Bronchus fibroblast of lung (primary cell): Measurements from ENCODE around the gene COL23A1. TPM values are rescaled to one million over a fixed set of nuclear protein-coding genes. Genes with fewer than 3 reads are reported as not detected.

ENCODE experiments used
- total RNA-seq: library from RNA; depleted of rRNA; stranded (reverse); fragments of >200 nt; gene quantifications from 2 replicates; pipeline ENCODE4 v1.2.3, GENCODE V29; 2015

Gene COL23A1
- not detected in 2 replicates for total RNA-seq

DNA sequence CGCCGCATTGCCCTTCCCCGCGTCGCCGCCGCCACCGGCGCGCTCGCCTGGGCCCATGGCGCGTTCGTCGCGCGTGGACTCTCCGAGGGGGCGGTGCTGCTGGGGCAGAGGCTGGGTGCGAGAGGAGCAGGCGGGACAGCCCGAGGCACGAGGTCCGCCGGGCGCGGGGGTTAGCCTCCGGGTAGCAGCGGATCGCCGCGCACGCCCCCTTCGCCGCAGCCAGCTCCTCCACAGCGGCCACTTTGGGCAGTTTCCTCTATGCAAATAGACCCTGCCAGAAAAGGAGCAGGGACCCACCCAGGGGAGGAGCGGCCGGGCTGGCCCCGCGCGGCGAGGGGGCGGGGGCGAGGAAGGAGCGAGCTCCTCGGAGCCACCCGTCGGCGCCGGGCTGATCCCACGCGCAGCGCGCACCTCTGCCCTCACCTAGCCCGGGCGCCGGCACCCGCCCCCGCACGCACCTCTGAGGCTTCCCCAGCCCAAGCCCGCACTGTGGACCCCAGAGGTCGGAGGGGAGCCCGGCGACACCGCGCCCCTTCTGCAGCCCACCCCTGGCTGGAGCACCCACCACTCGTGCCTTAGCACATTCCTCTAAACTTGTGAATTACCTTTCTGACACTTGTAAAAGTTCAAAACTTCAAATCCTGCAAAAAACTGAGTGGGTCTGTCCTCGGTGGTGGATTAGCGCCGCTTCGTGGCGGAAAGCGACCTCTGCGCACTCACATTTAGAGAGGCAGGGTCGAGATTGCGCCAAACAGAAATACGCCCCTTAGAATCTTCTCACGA, at the start of gene COL23A1:
COL23A1 (minus strand) TSS at position 253 of the 783 bp plus-strand sequence.

DNA sequence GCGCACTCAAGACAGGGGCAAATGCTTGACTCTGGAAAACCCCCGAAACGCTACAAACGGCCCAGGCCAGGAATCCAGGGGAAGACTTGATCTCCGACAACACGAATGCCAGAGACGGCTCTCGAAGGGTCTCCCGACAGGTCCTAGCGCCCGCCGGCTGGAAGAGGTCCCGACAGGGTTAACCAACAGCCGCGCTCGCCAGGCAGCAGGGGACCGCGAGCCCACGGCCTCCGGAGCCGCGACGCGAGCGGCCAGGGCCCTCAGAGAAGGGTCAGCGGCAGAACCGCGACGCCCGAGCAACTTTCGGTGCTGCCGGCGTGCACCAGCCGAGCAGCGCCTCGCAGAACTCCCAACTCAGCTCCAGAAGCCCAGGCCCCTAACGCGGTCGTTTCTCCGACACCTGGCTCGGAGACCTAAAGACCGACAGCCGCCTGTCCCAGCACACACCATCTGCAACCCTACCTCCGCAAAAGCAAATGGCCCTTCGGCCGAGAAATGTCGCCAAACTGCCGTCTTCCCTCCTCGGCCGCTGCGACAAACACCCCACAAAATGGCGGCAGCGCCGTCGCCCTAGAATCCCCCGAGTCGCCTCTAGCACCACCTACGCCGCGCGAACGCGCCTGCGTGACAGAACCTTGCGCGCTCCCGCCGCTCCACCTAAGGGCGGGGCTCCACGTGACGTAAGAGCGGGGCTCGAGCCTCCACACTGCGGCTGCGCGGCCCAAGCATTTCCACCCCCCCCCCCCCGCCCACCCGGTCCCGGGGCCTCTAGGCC, 36.5 kb upstream of the COL23A1 start, which contains the start of gene CLK4:
CLK4 (minus strand) TSS at position 567 of the 775 bp plus-strand sequence. CDS start 3,634 bp downstream, outside the sequence.

DNA sequence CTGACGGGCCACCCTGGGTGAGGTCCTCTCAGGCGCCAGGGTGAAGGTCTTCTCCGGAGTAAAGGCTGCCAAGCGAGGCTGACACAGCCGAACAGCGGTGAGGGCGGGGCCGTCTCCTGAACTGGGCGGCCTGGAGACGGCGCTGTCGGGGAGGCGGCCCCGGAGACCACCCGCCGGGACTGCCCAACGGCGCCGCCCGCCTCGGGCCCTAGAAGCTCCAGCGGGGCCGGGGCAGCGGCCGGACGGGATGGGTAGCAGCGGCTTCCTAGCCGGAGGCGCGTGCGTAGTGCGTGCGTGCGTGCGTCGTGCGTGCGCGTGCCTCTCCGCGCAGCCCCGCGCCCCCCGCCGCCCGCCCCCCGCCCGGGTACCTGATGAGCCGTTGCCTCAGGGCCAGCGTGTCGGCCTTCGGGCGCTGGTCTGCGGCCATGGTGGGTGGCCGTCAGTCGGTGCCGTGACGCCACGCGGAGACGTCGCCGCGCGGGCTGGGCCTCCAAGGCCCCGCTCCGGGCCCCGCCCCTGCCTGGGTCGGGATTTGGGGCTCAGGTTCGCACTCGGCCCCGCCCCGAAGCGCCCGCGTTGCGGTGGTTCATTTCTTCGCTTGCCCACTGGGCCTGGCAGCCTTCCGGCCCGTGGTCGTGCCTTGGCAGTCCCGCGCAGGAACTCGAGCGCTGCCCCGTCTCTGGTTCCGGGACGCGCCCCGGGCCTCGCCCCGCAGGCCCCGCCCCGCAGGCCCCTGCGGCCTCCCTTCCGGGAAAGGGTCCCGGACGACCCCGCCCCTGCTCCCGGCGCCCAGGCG, 357.9 kb downstream of the COL23A1 start, which contains the start of gene PHYKPL:
PHYKPL (minus strand) TSS at position 679 of the 796 bp plus-strand sequence; CDS start at position 427, 252 bp downstream.

DNA sequence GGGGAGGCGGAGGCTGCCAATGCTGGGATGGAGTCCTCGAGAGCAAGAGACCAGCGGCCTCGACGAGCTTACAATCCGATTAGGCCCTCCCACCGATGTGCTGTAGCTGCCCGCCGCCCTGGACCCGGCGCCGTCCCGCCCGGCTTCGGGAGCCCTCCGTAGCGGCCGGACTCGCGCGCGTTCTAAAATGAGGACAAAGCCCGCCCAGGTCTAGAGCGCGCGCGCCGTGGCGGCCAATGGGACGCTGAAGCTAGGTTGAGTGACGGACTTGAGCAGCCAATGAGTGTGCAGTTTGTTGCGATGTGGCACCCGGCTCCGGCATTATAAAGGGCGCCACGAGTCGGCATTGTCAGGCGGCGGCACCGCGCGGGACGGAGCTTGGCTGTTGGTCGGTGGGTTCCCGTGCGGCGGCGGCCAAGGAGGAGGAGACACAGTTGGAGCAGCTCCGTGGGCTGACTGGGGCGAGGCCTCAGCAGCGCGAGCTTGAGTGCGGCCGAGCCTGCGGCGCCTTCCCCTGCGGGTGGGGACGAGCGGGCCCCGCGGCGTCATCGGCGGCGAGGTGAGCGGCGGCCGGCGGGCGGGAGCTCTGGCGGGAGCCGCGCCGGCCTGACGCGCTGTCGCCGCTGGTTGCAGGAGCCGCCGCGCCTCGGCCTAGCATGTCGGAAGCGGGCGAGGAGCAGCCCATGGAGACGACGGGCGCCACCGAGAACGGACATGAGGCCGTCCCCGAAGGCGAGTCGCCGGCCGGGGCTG, 385.8 kb downstream of the COL23A1 start, which contains the start of gene HNRNPAB:
HNRNPAB (plus strand) TSS at position 352 of the 753 bp plus-strand sequence; CDS start at position 657, 305 bp downstream.

Other genes starting within 250 kb of the COL23A1 start
- gene CLK4, start 36.7 kb upstream of the COL23A1 start, total RNA-seq = 3.6 and 5.4 TPM in 2 replicates
- 4.7 and 5.9 TPM in 2 replicates for gene ZNF354A, start 140.3 kb upstream of the COL23A1 start, total RNA-seq